ENCODE results near the gene OGG1.

Gene OGG1

DNA sequence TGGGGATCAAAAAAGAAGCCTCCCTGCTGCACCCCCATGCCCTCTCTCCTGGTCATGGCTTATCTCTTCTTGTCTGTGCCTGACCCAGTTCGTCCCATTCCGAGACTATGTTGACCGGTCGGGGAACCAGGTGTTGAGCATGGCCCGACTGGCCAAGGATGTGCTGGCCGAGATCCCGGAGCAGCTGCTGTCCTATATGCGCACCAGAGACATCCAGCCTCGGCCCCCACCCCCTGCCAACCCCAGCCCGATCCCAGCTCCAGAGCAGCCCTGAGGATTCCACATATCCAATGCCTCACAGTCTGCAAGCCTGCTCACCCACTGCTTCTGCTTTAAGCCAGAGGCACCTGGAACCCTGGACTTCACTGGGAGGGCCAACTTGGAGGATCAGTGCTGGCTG, 20.3 kb upstream of the OGG1 start:
- DNase-seq, result no peak

DNA sequence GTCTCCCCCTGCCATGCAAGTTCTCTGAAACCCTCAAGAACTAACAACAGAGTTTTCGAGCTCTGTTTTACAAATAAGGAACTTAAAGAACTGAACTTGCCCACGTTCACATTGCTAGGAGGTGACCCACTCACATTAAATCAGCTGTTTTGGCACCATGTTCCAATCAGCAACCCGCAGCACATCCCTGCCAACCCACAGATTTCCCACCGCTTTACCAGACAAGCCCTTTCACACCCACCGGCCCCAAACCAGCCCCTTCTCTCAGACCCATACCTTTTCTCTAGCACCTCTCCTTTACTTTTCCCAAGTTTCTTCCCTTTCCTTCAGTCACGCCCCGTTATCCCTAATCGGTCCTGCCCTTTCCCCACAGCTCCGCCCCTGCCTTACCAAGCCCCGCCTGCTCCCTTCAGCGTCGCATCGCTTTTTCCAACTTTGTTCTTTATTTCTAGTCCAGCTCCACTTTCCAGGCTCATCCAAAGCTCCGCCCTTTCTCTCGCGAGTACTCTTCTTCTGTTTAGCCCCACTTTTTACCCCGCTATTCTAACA, 19.0 kb upstream of the OGG1 start:
- no peak for DNase-seq

DNA sequence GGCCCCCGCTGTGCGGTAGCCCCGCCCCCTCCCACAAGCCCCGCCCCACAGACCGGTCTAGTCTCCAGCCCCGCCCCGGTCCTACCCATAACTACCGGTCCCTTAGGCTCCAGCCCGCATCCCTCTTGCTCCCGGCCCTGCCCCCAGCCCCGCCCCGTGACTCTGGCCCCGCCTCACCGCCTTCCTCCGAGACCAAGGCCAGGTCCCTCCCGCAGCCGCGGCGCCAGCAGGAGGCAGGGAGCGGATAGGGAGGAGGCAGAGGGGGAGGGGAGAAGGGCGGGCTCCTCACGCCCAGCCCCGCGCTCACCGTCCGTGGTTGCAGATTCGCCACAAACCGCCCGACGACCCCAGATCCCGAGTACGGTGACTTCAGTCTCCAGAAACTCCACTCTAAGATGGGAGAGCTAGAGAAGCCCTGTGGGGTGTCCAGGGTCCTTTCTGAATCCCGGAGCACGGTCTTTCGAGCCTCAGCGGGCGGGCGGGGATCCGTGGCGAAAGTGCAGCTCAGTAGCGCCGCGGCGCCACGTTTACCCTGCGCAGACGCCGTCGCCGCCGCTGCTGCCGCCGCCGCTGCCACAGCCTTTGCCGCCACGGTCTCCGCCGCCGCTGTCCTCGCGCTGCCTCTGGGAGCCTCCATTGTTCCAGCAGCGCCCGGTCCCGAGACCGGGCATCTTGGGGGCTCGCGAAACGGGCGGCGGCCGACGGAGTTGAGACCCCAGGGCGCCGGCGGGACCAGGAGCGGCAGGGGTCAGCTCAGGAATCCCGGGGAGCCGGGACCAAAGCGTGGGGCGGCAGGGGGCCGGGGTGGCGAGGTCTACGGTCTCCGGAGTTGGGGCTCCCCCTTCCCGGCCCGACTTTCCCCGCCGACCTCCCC, 18.3 kb upstream of the OGG1 start, which contains the start of gene BRPF1:
Gene BRPF1, plus strand, starts transcription at position 530 of the 874 bp plus-strand sequence. CDS start 2,406 bp downstream, outside the sequence.
- DNase-seq, result peak; percentile 100

DNA sequence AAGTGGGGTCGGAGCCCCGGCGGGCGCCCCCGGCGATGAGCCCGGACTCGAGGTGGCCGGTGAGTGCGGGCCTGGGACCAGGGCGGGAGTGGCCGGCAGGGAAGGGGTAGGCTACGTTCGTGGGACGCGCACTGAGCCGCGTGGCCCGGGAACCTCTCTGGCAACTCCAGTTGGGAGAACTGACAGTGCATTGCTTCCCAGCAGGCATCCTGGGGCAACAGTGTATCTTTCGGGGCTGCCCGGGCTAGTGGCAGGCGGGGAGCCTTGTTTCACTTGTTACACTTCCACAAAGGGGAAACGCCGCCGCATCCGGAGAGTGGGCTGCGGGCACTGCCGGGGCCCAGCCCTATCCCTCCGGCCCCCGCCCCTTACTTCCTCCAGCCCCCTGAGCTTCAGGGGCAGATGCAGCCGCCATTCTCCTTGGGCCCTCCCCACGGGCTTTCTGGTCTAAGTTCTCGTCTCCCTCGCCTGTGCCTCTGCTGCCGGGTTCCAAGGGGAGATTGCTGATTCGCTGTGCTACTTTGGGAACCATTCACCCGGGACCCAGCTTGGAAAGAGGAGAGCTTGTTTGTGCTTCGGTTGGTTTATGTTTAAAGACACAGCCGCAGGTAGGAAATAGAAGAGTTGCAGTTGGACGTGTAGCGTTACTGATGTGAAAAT, 17.5 kb upstream of the OGG1 start:
- peak; percentile 44 to 57 for DNase-seq

DNA sequence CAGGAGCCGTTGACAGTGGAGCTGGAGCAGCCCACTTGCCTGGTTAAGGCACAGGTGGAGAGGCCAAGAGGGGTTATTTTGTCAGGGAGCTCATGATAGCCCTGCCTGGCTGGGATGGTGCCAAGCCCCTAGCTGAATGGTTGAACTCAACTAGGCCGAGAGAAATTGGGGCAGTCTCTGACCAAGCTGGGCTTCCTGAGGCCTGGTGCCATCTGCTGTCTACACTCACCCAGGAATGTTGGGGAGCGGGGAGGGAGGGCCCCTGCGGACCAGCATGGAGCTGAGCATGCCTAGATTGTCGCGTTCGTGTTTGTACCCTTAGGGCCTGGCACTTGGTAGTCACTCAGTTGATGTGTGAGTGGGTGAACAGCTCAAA, 17.0 kb upstream of the OGG1 start:
- DNase-seq, result no peak

DNA sequence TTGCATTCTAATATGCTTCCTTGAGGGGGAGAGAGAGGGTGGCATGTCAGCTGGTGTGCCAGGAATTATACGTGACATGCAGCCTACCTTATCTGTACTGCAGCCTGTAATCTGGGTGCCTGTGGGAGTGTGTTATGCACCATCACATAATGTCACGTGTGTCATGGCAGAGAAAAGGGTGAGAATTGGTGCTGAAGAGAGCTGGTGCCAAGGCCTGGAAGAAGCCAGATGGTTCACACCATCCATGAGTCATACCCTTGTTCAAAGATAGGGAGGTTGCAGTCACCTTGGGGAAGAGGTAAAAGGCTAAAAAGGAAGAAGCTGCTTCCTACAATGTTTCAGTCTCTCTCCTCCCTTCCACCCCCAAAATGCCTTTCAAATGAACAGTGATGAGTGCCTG, 12.9 kb upstream of the OGG1 start:
- no peak for DNase-seq

DNA sequence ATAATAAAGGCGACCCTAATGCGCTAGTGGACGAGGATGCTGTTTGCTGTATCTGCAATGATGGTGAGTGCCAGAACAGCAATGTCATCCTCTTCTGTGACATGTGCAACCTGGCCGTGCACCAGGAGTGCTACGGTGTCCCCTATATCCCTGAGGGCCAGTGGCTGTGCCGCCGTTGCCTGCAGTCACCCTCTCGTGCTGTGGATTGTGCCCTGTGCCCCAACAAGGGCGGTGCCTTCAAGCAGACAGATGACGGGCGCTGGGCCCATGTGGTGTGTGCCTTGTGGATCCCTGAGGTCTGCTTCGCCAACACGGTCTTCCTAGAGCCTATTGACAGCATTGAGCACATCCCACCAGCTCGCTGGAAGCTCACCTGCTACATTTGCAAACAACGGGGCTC, 10.6 kb upstream of the OGG1 start:
- no peak for DNase-seq

DNA sequence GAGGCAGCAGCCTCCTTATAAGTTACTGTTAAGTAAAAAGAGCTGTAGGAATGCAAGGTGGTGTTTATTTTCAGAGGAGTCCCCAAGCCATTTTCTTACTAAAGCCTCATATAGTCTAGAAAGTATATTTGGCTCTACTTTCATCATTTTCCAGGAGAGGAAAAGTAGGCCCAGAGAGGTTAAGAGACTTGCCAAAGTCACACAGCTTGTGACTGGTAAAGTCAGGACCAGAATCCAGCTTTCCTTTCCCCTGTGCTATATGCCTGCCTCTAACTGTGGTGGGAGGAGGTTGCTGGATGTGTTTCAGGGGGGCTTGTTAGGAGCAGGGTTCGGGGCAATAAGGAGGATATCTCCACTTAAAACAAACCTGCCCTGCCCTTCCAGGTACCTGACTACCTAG, 7.2 kb upstream of the OGG1 start:
- DNase-seq, result no peak

DNA sequence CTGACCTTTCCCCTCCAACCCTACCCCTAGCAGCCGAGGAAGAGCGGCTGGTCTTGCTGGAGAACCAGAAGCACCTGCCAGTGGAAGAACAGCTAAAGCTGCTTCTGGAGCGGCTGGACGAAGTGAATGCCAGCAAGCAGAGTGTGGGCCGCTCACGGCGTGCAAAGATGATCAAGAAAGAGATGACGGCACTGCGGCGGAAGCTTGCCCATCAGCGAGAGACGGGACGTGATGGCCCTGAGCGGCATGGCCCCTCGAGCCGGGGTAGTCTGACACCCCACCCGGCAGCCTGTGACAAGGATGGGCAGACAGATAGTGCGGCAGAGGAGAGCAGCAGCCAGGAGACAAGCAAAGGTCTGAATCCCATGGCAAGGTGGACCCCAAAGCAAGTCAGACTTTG, 6.2 kb upstream of the OGG1 start:
- DNase-seq, result no peak

DNA sequence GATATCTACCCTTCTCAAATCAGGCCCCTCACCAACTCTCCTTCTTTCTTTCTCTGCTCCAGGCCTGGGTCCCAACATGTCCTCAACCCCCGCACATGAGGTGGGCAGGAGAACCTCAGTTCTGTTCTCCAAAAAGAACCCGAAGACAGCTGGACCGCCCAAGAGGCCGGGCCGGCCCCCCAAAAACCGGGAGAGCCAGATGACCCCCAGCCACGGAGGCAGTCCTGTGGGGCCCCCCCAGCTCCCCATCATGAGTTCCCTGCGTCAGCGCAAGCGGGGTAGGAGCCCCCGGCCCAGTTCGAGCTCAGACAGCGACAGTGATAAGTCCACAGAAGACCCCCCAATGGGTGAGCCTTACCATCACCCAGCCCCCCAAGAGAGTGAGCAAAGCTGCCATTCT, 5.6 kb upstream of the OGG1 start:
- DNase-seq, result no peak

DNA sequence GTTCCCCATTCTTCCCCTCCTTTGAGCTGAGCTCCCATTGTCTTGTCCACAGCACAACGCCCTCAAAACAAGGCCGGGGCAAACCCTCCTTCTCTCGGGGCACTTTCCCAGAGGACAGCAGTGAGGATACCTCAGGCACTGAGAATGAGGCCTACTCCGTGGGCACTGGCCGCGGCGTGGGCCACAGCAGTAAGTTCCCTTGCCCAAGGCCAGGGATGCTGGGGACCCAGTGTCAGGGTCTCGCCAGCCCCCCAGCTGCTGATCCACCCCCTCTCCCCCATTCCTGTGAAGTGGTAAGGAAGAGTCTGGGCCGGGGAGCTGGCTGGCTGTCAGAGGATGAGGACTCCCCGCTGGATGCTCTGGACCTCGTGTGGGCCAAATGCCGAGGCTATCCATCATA, 4.2 kb upstream of the OGG1 start:
- no peak for DNase-seq

DNA sequence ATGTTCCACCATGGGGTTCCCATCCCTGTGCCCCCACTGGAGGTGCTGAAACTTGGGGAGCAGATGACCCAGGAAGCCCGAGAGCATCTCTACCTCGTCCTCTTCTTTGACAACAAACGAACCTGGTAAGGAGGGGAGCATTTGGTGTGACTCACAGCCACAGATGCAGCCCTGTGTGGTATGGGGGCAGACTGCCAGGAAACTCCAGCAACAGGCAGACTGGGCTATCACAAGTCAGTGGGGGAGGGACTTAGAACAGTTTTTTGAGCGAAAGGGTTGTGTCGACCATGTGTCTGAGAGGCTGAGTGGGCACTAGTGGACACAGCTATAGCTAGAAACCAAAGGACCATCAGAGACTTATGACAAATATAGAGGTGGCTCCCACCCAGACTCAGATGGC, 3.4 kb upstream of the OGG1 start:
- DNase-seq, result no peak

DNA sequence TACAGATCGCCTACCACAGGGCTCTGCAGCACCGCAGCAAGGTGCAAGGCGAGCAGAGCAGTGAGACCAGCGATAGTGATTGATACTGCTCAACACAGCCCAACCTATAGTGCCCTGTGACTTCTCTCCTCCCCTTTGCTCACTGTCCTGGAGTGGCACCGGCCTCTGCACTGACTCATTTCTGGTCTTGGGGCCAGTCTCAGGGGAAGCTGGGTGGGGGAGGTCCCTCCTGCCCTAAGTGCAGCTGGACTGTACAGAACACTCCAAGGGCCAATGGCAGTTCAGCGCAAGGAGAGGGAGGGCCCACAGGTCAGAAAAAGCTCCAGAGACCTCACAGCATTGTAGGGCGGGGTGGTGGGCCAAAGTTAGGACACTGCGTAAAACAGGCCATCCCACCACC, 2.5 kb upstream of the OGG1 start:
- no peak for DNase-seq

DNA sequence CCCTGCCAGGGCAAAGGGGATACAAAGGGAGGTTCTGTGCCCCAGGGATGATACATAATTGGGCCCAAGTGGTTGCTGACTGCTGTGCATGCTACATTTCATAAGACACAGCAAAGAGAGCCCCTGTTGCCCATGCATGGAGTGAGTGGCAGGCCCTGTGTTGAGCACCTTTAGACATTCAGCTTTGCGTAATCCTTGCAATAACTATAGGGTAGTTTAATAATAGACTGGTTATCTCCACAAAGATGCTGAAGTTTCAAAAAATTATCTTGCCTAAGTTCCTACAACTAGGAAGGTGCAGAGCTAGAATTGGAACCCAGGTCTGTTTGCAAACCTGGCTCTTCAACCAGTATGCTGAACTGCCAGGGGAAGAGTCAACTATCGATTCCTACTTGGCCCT, 1.7 kb upstream of the OGG1 start:
- DNase-seq, result no peak

DNA sequence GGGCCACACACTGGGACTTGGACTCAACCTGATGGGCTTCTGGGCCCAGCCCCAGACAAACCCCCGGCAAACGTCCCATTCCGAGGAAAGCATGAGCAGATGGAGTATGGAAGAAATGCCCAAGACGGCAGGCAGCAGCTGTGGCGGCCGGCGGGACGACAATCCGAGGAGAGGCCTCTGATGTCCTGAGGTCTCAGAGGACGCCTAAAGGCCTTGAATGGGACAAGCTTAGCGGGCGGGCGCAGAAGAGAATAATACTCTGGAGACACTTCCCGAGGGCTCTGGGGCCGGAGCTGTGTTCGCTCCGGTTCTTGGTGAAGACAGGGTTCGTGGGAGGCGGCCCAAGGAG, 482 bp upstream of the OGG1 start:
- no peak for DNase-seq

DNA sequence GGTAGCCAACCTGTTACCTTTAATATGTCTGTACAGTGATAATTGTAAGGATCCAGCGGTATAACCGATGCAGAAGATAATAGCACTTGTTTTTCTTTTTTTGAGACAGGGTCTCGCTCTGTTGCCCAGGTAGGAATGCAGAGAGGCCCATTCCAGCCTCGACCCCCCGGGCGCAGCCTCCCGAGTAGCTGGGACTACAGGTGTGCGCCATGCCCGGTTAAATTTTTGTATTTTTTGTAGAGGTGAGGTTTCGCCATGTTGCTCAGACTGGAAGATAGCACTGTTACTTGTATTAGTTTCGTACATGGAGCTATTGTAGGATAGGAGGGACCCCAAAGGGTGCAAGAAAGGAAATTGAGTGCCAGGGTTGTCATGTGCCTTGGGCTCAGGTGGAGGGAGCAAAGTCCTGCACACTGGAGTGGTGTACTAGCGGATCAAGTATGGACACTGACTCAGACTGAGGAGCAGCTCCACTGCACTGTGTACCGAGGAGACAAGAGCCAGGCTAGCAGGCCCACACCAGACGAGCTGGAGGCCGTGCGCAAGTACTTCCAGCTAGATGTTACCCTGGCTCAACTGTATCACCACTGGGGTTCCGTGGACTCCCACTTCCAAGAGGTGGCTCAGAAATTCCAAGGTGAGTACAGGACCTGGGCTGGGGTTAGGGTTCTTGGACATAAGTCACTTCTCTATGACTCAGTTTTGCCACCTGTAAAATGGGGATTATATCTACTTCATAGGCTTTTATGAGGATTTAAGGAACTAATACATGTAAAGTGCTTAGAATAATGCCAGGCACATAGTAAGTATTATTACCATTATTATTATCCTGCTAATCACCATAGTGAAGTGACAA, 1.0 kb downstream of the OGG1 start:
- DNase-seq, result no peak

DNA sequence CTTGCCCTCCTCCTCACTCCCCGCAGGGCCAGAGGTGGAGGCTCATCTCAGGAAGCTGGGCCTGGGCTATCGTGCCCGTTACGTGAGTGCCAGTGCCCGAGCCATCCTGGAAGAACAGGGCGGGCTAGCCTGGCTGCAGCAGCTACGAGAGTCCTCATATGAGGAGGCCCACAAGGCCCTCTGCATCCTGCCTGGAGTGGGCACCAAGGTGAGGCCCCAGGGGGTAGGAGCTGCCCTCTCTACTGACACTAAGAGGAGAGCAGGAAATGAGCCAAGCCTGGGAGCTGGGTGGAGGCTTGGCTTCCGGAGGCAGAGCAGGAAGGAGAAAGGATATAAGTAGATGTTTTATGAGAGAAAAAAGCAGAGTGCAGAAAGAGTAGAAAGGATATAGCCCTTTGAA, 4.9 kb downstream of the OGG1 start:
- no peak for DNase-seq

DNA sequence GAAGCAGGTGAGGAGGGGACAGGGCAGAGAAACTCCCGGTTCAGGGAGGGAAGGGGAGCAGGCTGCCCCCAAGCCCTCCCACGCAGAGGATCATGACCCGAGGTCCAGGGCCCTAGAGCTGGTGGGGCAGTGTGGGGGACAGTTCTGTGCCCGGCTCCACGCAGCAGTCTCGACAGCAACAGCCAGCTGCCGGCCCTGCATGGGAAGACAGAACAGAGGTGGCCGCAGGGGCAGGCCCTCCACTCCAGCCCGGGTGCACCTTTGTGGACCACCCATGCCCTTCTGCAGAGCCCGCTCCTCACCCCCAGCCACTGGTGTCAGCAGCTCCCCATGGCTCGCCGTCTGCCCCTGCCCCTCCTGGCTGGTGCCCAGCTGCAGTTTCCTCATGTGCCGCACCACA, 7.7 kb downstream of the OGG1 start:
- no peak for DNase-seq

DNA sequence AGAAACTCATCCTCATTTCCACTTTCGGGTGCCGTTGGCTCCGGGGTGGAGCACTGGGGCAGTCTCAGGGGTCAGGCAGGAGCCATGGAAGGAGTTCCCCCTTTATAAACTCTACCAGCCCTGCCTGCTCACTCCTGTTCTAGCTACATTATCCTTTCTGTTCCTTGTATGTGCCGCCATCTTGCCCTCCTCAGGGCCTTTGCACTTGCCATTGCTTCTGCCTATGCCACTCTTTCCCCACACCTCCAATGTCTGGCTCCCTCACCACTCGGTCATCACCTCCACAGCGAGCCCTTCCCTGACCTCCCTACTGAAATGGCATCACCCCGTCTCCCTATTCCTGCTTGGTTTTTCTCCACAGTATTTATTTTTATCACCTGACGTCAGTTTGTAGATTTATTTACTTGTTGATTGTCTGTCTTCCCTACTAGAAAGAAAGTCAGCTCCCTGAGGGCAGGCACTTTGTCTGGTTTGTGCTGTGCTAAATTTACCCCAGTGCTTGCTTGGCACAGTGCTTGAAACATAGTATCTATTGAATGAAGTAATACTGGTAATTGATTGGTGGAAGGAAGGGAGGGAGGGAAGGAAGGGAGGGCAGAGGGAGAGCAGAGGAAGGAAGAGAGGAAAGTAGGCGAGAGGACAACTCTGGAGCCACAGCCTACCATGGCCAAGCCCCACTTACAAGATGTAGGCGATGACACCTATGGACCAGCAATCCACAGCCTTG, 11.2 kb downstream of the OGG1 start:
- no peak for DNase-seq

DNA sequence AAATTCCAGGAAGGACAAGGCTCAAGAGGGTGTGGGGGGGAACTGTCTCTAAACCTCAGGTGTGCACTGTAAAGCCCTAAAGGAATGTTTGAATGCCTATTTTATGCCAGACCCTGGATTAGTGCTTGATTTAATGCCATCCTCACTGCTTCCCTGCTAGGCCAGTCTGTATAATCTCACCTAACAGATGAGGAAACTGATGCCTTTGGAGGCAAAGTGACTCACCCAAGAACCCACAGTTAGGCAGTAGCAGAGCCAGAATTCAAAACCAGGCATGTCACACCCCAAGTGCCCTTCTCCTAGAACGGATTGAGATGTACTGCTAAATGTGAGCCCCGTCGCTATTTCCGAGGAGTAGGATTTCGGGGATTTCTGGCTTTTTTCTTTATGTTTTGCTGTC, 12.2 kb downstream of the OGG1 start:
- no peak for DNase-seq

DNA sequence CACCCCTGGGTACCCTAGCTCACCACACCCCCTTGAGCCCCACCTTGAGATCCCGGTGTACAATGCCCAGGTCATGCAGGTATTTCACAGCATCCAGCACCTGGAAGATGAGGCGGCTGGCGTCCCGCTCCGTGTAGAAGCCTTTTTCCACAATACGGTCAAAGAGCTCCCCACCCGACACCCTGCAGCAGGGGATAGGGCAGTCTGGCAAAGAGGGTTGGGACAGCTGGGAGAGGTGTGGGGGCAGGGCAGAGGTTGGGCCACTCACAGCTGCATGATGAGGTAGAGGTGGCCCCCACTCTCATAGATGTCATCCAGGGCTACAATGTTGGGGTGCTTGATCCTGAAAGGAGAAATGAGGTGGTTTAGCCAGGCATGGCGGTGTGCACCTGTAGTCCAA, 13.1 kb downstream of the OGG1 start:
- DNase-seq, result no peak

DNA sequence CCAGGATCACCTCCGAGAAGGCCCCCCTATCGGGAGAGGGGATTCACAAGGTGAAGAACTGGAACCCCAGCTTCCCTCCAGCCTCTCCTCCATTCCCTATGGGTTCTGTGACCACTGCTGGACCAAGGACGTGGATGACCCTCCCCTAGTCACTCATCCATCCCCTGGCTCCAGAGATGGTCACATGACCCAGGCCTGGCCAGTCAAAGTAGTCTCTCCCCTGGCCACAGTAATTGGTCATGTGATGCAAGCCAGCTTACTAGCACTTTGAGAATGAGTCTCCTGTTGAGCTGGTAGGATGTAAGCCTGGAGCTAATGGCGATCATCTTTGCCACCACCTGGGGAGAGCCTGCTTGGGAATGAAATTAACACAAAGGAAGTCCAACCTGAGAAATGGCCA, 16.1 kb downstream of the OGG1 start:
- no peak for DNase-seq

DNA sequence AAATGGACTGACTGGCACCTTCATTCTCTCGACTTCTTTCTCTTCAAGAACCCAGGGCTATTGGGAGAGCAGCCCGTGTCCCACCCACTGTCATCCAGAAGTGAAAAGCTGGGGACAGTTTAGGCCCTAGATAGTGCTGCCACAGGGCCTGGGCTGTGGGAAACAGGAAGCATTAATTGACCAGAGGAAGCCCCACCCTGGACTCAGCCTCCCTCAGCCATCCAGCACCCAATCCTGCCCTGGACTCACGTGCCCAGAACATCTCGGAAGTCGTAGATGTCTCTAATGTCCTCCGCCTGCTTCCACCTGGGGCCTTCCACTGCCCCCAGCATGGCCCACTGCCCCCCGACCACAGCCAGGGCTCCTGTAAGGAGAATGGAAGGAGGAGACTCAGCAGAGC, 17.7 kb downstream of the OGG1 start:
- peak in 1 of 2 donors; percentile 37 for DNase-seq

Measured in CD4-positive, alpha-beta T cell treated with Interleukin-1 beta for 1 hour (primary cell).